C4-2B (cell line): ENCODE results near the gene KCNE1.
A peak's percentile ranks its signal among the peaks of the same experiment; 100 is the strongest.

Source experiments
- ZFX ChIP-seq: fragments of 450-650 bp; IDR thresholded peaks from 2 replicates; pipeline ENCODE4 v1.6.1; 2017
- TF ChIP-seq, protein P1 (sequence below): fragments of 450-650 bp; conservative IDR thresholded peaks from 2 replicates; pipeline ENCODE4 v1.5.1; 2017; ENCODE audit warnings: mild to moderate bottlenecking

DNA sequence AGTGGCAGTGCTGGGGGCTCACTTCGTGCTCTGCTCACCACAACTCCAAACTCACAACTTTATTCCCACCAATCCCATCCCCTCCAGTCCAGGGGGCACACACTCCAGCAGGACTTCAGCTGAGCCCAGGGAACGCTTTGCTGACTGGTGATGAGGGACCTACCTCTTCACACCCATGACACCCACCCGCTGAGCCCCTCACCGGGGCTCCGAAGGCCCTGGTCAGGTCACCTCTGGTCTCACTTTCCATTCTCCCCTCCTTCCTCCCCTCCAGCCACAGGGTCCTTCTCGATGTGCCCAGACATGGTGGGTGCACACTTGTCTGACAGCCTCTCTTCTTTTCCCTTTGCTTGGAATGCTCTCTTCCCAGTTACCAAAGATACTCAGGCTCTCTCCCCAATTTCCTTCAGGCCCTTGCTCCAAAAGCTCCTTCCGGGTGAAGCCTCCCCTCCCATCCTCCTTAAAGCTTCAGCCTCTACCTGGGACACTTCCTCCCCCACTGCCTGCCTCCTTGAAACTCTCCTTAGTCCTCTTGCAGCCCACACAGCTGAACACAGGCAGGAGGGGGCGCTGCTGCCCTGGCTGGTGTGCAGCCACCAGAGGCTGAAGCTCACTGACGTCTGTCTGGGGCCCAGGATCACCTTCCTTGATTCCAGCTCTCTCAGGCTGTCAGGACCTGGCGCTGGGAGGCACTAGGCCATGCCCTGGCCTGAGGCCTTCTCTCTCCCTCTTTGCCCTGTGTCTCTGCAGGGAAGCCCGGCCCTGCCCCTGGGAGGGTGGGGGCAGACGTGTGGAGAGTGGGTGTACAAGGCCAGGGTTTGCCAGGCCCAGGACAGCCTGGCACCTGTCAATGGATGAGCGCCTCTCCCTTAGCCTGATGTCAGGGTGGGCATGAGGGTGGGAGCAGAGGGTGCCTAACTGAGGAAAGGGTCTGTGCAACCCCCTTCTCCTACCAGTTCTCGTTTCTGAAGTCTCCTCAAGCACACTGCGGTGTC, 1.6 kb downstream of the KCNE1 start:
- TF ChIP-seq, protein P1, sequence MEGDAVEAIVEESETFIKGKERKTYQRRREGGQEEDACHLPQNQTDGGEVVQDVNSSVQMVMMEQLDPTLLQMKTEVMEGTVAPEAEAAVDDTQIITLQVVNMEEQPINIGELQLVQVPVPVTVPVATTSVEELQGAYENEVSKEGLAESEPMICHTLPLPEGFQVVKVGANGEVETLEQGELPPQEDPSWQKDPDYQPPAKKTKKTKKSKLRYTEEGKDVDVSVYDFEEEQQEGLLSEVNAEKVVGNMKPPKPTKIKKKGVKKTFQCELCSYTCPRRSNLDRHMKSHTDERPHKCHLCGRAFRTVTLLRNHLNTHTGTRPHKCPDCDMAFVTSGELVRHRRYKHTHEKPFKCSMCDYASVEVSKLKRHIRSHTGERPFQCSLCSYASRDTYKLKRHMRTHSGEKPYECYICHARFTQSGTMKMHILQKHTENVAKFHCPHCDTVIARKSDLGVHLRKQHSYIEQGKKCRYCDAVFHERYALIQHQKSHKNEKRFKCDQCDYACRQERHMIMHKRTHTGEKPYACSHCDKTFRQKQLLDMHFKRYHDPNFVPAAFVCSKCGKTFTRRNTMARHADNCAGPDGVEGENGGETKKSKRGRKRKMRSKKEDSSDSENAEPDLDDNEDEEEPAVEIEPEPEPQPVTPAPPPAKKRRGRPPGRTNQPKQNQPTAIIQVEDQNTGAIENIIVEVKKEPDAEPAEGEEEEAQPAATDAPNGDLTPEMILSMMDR = peak; percentile 41
- TF ChIP-seq ZFX = no peak
